WTC11 (cell line): Measurements from ENCODE around the gene TRIM22. TPM values are rescaled to one million over a fixed set of nuclear protein-coding genes. Genes with fewer than 3 reads are reported as not detected.

Experiments
- ATAC-seq: fragments of 200-7000 bp; cut with Tn5 transposase; 2 replicates; pipeline ENCODE4 v1.10.0; 2021; ENCODE audit warnings: mild to moderate bottlenecking, moderate library complexity
- CTCF ChIA-PET: fragments of 300-600 bp; sonication (Branson Sonifier 250); formaldehyde crosslinking; loops from one replicate; lab custom pipeline; 2021; ENCODE audit warnings: antibody characterized with exemption; lab: Charles Lee
- POLR2A ChIA-PET: fragments of 350-600 bp; sonication (Branson Sonifier 250); formaldehyde crosslinking; loops from one replicate; lab custom pipeline; 2021; ENCODE audit warnings: antibody characterized with exemption; lab: Charles Lee
- DNase-seq: peaks from one replicate; pipeline ENCODE4 v3.0.0; 2021; ENCODE audit warnings: low spot score
- H3K27ac Mint-ChIP-seq: 2 replicates; pipeline ENCODE4 v1.8.0; 2021; ENCODE audit warnings: mixed read lengths
- H3K27me3 Mint-ChIP-seq: 2 replicates; pipeline ENCODE4 v1.8.0; 2021; ENCODE audit warnings: low read depth, mild to moderate bottlenecking, moderate library complexity, mixed read lengths
- H3K36me3 Mint-ChIP-seq: 2 replicates; pipeline ENCODE4 v1.8.0; 2021; ENCODE audit warnings: mixed read lengths
- H3K4me1 Mint-ChIP-seq: 2 replicates; pipeline ENCODE4 v1.8.0; 2022; ENCODE audit warnings: mixed read lengths
- H3K4me3 Mint-ChIP-seq: 2 replicates; pipeline ENCODE4 v1.8.0; 2021; ENCODE audit warnings: mild to moderate bottlenecking, moderate library complexity, mixed read lengths
- H3K9me3 Mint-ChIP-seq: 2 replicates; pipeline ENCODE4 v1.8.0; 2021; ENCODE audit warnings: mixed read lengths
- CREB1 ChIP-seq: sonication (generic); formaldehyde crosslinking; IDR thresholded peaks from 2 replicates; pipeline ENCODE4 v1.8.0; 2023; ENCODE audit warnings: mild to moderate bottlenecking, missing genetic modification reagents
- ETV6 ChIP-seq: sonication (generic); formaldehyde crosslinking; IDR thresholded peaks from 2 replicates; pipeline ENCODE4 v1.8.1; 2022; ENCODE audit warnings: mild to moderate bottlenecking, missing genetic modification reagents
- FOXK1 ChIP-seq: sonication (generic); formaldehyde crosslinking; IDR thresholded peaks from 2 replicates; pipeline ENCODE4 v1.8.0; 2022; ENCODE audit warnings: mild to moderate bottlenecking, moderate library complexity, missing genetic modification reagents
- GABPB1 ChIP-seq: sonication (generic); formaldehyde crosslinking; IDR thresholded peaks from 2 replicates; pipeline ENCODE4 v1.8.1; 2023; ENCODE audit warnings: mild to moderate bottlenecking, missing genetic modification reagents
- JUN ChIP-seq: sonication (generic); formaldehyde crosslinking; IDR thresholded peaks from 2 replicates; pipeline ENCODE4 v1.8.0; 2023; ENCODE audit warnings: mild to moderate bottlenecking, missing genetic modification reagents
- MXD4 ChIP-seq: fragments of 250-450 bp; sonication (Bioruptor Pico); IDR thresholded peaks from 2 replicates; pipeline ENCODE4 v1.8.0; 2021; ENCODE audit warnings: mild to moderate bottlenecking, moderate library complexity, borderline replicate concordance
- NFATC4 ChIP-seq: fragments of 250-450 bp; sonication (Bioruptor Pico); IDR thresholded peaks from 2 replicates; pipeline ENCODE4 v1.9.0; 2021; ENCODE audit warnings: mild to moderate bottlenecking
- OVOL2 ChIP-seq: fragments of 250-450 bp; sonication (Bioruptor Pico); IDR thresholded peaks from 2 replicates; pipeline ENCODE4 v1.9.0; 2021; ENCODE audit warnings: mild to moderate bottlenecking, borderline replicate concordance
- TCF7 ChIP-seq: sonication (generic); formaldehyde crosslinking; IDR thresholded peaks from 2 replicates; pipeline ENCODE4 v1.8.0; 2022; ENCODE audit warnings: mild to moderate bottlenecking, low read depth, missing genetic modification reagents, moderate library complexity
- TEAD4 ChIP-seq: sonication (generic); formaldehyde crosslinking; IDR thresholded peaks from 2 replicates; pipeline ENCODE4 v1.8.0; 2022; ENCODE audit warnings: mild to moderate bottlenecking, missing genetic modification reagents
- ZNF671 ChIP-seq: fragments of 250-450 bp; sonication (Bioruptor Pico); IDR thresholded peaks from 2 replicates; pipeline ENCODE4 v1.8.0; 2021; ENCODE audit warnings: mild to moderate bottlenecking
- total RNA-seq: library from RNA; stranded (reverse); gene quantifications from 3 replicates; pipeline ENCODE4 v1.2.3, GENCODE V29; 2021
- TF ChIP-seq, protein P1 (sequence below): fragments of 250-450 bp; sonication (Bioruptor Pico); IDR thresholded peaks from 2 replicates; pipeline ENCODE4 v1.9.0; 2021; ENCODE audit warnings: mild to moderate bottlenecking
- TF ChIP-seq, protein P2 (sequence below): sonication (generic); formaldehyde crosslinking; IDR thresholded peaks from 2 replicates; pipeline ENCODE4 v1.8.1; 2022; ENCODE audit warnings: mild to moderate bottlenecking, moderate library complexity, missing genetic modification reagents
- TF ChIP-seq, protein P3 (sequence below): sonication (generic); formaldehyde crosslinking; IDR thresholded peaks from 2 replicates; pipeline ENCODE4 v1.8.0; 2022; ENCODE audit warnings: mild to moderate bottlenecking, missing genetic modification reagents
- TF ChIP-seq, protein P4 (sequence below): sonication (generic); formaldehyde crosslinking; IDR thresholded peaks from 2 replicates; pipeline ENCODE4 v1.8.1; 2022; ENCODE audit warnings: low read depth, mild to moderate bottlenecking, moderate library complexity, missing genetic modification reagents, borderline replicate concordance
- TF ChIP-seq, protein P5 (sequence below): sonication (generic); formaldehyde crosslinking; IDR thresholded peaks from 2 replicates; pipeline ENCODE4 v1.8.1; 2023; ENCODE audit warnings: mild to moderate bottlenecking, missing genetic modification reagents, moderate library complexity
- TF ChIP-seq, protein P6 (sequence below): fragments of 250-450 bp; sonication (Bioruptor Pico); IDR thresholded peaks from 2 replicates; pipeline ENCODE4 v1.9.0; 2021; ENCODE audit warnings: moderate library complexity, mild to moderate bottlenecking, inconsistent platforms, borderline replicate concordance
- TF ChIP-seq, protein P7 (sequence below): sonication (generic); formaldehyde crosslinking; IDR thresholded peaks from 2 replicates; pipeline ENCODE4 v1.8.1; 2023; ENCODE audit warnings: mild to moderate bottlenecking, missing genetic modification reagents, moderate library complexity
- TF ChIP-seq, protein P8 (sequence below): sonication (generic); formaldehyde crosslinking; IDR thresholded peaks from 2 replicates; pipeline ENCODE4 v1.8.0; 2023; ENCODE audit warnings: missing genetic modification reagents

TRIM22 gene
- total RNA-seq, 1 experiment from 2014 or later, result 78.9 TPM

DNA sequence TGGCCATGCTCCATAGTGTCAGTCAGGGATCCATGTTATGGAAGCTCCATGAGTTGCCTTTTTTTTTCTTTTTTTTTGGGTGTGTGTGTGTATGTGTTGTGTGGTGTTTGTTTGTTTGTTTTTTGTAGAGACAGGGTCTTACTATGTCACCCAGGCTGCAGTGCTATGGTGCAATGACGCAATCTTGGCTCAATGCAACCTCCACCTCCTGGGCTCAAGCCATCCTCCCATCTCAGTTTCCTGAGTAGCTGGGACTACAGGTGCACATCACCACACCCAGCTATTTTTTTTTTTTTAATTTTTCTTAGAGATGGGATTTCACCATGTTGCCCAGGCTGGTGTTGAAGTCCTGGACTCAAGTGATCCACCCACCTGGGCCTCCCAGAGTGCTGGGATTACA is 1.1 kb upstream of the TRIM22 start:
- Mint-ChIP-seq H3K27me3 (no peaks in the 10 kb centered on the region), H3K4me1 (peaks cover 61% of the 10 kb centered on the region), H3K36me3 (peaks cover 12% of the 10 kb centered on the region), H3K27ac (peak overlapping the region; percentile 41; the same call in 1 of the 2 replicates), H3K9me3 (peaks cover 15% of the 10 kb centered on the region), H3K4me3 (no peak overlapping the region)
- no peak for TF ChIP-seq OVOL2 (CRISPR knock-in tag)
- DNase-seq (no peak), ATAC-seq (no peak)
- ChIA-PET CTCF (interaction anchor here (1.5 kb wide), 1 partner anchor 88 kb away, joined by 4 read pairs; no protein-coding TSS in a partner anchor), POLR2A (no interaction called here)

DNA sequence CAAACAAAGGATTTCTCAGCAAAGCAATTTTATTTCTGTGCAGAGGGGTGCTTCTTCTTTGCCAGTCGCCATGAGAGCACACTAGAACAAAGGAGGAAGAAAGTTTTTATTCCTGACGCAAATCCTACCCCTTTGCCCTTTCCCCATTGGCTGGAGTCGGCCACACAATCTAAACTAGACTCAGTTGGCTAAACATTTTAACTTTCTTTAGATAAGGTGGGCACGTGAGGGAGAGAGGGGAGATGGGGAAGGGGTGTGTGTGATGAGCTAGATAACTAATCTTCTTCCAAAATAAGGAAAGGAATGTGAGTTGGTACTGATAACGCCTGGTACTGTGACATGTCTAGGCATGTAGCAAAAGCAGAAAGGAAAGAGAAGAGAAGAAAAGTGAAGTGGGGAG is 626 bp downstream of the TRIM22 start:
- POLR2A ChIA-PET, result no interaction called here
- peak overlapping the region; percentile 75 for H3K4me3 Mint-ChIP-seq
- ATAC-seq, result no peak
- no peaks in the 10 kb centered on the region for H3K27me3 Mint-ChIP-seq
- peaks cover 10% of the 10 kb centered on the region for H3K9me3 Mint-ChIP-seq
- H3K4me1 Mint-ChIP-seq, result peaks cover 48% of the 10 kb centered on the region
- CTCF ChIA-PET, result interaction anchor here (1.3 to 1.5 kb wide), 3 partner anchors 90 to 214 kb away, joined by 3 to 4 read pairs (median 3); no protein-coding TSS in a partner anchor
- H3K27ac Mint-ChIP-seq, result peak overlapping the region; percentile 99
- peaks cover 11% of the 10 kb centered on the region for H3K36me3 Mint-ChIP-seq
- TF ChIP-seq TCF7 (CRISPR knock-in tag) (no peak), FOXK1 (CRISPR knock-in tag) (no peak), ETV6 (no peak), CREB1 (CRISPR knock-in tag) (no peak), MXD4 (no peak), ZNF671 (no peak), GABPB1 (CRISPR knock-in tag) (no peak), JUN (no peak), TEAD4 (CRISPR knock-in tag) (no peak), NFATC4 (CRISPR knock-in tag) (no peak), OVOL2 (CRISPR knock-in tag) (no peak)
- TF ChIP-seq, protein P1, sequence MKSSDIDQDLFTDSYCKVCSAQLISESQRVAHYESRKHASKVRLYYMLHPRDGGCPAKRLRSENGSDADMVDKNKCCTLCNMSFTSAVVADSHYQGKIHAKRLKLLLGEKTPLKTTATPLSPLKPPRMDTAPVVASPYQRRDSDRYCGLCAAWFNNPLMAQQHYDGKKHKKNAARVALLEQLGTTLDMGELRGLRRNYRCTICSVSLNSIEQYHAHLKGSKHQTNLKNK (CRISPR knock-in tag), result no peak
- TF ChIP-seq, protein P2, sequence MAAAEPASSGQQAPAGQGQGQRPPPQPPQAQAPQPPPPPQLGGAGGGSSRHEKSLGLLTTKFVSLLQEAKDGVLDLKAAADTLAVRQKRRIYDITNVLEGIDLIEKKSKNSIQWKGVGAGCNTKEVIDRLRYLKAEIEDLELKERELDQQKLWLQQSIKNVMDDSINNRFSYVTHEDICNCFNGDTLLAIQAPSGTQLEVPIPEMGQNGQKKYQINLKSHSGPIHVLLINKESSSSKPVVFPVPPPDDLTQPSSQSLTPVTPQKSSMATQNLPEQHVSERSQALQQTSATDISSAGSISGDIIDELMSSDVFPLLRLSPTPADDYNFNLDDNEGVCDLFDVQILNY (CRISPR knock-in tag), result no peak
- TF ChIP-seq, protein P3, sequence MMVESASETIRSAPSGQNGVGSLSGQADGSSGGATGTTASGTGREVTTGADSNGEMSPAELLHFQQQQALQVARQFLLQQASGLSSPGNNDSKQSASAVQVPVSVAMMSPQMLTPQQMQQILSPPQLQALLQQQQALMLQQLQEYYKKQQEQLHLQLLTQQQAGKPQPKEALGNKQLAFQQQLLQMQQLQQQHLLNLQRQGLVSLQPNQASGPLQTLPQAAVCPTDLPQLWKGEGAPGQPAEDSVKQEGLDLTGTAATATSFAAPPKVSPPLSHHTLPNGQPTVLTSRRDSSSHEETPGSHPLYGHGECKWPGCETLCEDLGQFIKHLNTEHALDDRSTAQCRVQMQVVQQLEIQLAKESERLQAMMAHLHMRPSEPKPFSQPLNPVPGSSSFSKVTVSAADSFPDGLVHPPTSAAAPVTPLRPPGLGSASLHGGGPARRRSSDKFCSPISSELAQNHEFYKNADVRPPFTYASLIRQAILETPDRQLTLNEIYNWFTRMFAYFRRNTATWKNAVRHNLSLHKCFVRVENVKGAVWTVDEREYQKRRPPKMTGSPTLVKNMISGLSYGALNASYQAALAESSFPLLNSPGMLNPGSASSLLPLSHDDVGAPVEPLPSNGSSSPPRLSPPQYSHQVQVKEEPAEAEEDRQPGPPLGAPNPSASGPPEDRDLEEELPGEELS (CRISPR knock-in tag), result no peak
- TF ChIP-seq, protein P4, sequence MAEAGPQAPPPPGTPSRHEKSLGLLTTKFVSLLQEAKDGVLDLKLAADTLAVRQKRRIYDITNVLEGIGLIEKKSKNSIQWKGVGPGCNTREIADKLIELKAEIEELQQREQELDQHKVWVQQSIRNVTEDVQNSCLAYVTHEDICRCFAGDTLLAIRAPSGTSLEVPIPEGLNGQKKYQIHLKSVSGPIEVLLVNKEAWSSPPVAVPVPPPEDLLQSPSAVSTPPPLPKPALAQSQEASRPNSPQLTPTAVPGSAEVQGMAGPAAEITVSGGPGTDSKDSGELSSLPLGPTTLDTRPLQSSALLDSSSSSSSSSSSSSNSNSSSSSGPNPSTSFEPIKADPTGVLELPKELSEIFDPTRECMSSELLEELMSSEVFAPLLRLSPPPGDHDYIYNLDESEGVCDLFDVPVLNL, result no peak
- TF ChIP-seq, protein P5, sequence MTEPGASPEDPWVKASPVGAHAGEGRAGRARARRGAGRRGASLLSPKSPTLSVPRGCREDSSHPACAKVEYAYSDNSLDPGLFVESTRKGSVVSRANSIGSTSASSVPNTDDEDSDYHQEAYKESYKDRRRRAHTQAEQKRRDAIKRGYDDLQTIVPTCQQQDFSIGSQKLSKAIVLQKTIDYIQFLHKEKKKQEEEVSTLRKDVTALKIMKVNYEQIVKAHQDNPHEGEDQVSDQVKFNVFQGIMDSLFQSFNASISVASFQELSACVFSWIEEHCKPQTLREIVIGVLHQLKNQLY (CRISPR knock-in tag), result no peak
- TF ChIP-seq, protein P6, sequence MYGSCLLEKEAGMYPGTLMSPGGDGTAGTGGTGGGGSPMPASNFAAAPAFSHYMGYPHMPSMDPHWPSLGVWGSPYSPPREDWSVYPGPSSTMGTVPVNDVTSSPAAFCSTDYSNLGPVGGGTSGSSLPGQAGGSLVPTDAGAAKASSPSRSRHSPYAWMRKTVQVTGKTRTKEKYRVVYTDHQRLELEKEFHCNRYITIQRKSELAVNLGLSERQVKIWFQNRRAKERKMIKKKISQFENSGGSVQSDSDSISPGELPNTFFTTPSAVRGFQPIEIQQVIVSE (CRISPR knock-in tag), result no peak
- TF ChIP-seq, protein P7, sequence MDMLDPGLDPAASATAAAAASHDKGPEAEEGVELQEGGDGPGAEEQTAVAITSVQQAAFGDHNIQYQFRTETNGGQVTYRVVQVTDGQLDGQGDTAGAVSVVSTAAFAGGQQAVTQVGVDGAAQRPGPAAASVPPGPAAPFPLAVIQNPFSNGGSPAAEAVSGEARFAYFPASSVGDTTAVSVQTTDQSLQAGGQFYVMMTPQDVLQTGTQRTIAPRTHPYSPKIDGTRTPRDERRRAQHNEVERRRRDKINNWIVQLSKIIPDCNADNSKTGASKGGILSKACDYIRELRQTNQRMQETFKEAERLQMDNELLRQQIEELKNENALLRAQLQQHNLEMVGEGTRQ (CRISPR knock-in tag), result no peak
- TF ChIP-seq, protein P8, sequence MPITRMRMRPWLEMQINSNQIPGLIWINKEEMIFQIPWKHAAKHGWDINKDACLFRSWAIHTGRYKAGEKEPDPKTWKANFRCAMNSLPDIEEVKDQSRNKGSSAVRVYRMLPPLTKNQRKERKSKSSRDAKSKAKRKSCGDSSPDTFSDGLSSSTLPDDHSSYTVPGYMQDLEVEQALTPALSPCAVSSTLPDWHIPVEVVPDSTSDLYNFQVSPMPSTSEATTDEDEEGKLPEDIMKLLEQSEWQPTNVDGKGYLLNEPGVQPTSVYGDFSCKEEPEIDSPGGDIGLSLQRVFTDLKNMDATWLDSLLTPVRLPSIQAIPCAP (CRISPR knock-in tag), result no peak
- no peak for DNase-seq
